HepG2 (cell line): ENCODE measurements around the gene RDM1. TPM values are rescaled to one million over a fixed set of nuclear protein-coding genes. Genes with fewer than 3 reads are reported as not detected.

Experiments
- ATAC-seq: fragments of 200-7000 bp; cut with Tn5 transposase; 3 replicates; pipeline ENCODE4 v1.9.1; 2020; ENCODE audit warnings: mild to moderate bottlenecking, moderate library complexity
- BruUV-seq: library from RNA; stranded (reverse); fragments of 400-500 nt; replicated peaks from 2 replicates; lab custom pipeline; 2021; lab: Mats Ljungman, UMichigan
- CTCF ChIA-PET: fragments of 300-600 bp; formaldehyde crosslinking; extraction: SDS; loops from one replicate; lab custom pipeline; 2021; ENCODE audit warnings: low total read pairs, inconsistent platforms, low intra/inter-chr PET ratio; lab: Yijun Ruan, JAX
- POLR2A ChIA-PET: fragments of 350-600 bp; sonication (Branson Sonifier 250); formaldehyde crosslinking; loops from one replicate; lab custom pipeline; 2020; ENCODE audit warnings: antibody characterized with exemption, inconsistent platforms; lab: Yijun Ruan, JAX
- DNase-seq: peaks from one replicate; pipeline ENCODE4 v3.0.0-alpha.2; 2015; ENCODE audit warnings: low spot score
- FAIRE-seq: peaks from 3 replicates; lab custom pipeline; 2011; peaks lifted over from hg19 to GRCh38; lab: Jason Lieb, UNC
- H2AFZ ChIP-seq: one replicate; pipeline ENCODE4 v1.6.1; 2011; ENCODE audit warnings: low read length, inconsistent platforms
- H3K27ac ChIP-seq: fragments of 300-600 bp; 3 replicates; pipeline ENCODE4 v1.8.0; 2011; ENCODE audit warnings: mixed run types, mild to moderate bottlenecking, mixed read lengths, low read length, inconsistent platforms; ENCODE audit not compliant: insufficient read depth; ENCODE audit errors: extremely low read length
- H3K27me3 ChIP-seq, 2 experiments: fragments of 200-600 bp in 1 of 2; 2 replicates in 1 of 2; 3 replicates in 1 of 2; pipeline versions ENCODE4 v1.6.0 to v1.8.0; 2011; ENCODE audit warnings: low read length in 2 of 2, mild to moderate bottlenecking in 2 of 2, moderate library complexity in 2 of 2, inconsistent platforms in 1 of 2; ENCODE audit not compliant: insufficient read depth in 2 of 2, control insufficient read depth in 1 of 2
- H3K36me3 ChIP-seq, 2 experiments: fragments of 200-600 bp in 1 of 2; replicated peaks in 1 of 2; 2 replicates in 1 of 2; 3 replicates in 1 of 2; pipeline versions ENCODE4 v1.5.1 to v1.8.0; 2011; ENCODE audit warnings: low read length in 2 of 2, inconsistent platforms in 1 of 2; ENCODE audit not compliant: insufficient read depth in 2 of 2, control insufficient read depth in 1 of 2
- H3K4me1 ChIP-seq: 2 replicates; pipeline ENCODE4 v1.5.1; 2012; ENCODE audit warnings: low read length, inconsistent platforms; ENCODE audit not compliant: insufficient read depth
- H3K4me2 ChIP-seq: 2 replicates; pipeline ENCODE4 v1.6.0; 2011; ENCODE audit warnings: low read depth, low read length, inconsistent platforms
- H3K4me3 ChIP-seq, 3 experiments: fragments of 200-600 bp in 1 of 3; sonication (generic), shearing (Covaris generic) in 1 of 3; replicated peaks in 1 of 3; 2 replicates each; pipeline ENCODE4 v1.5.1; 2011 to 2016; ENCODE audit warnings: low read length in 3 of 3, inconsistent platforms in 2 of 3, low read depth in 2 of 3, mild to moderate bottlenecking in 2 of 3, control low read depth in 1 of 3, mixed read lengths in 1 of 3; ENCODE audit not compliant: insufficient read depth in 1 of 3
- H3K79me2 ChIP-seq: one replicate; pipeline ENCODE4 v1.6.1; 2011; ENCODE audit warnings: low read length, inconsistent platforms; ENCODE audit not compliant: insufficient read depth
- H3K9ac ChIP-seq: 2 replicates; pipeline ENCODE4 v1.6.0; 2011; ENCODE audit warnings: mild to moderate bottlenecking, low read depth, low read length, inconsistent platforms; ENCODE audit not compliant: insufficient read depth
- H3K9me3 ChIP-seq: 2 replicates; pipeline ENCODE4 v1.5.1; 2012; ENCODE audit warnings: mild to moderate bottlenecking, low read length
- H4K20me1 ChIP-seq: 2 replicates; pipeline ENCODE4 v1.6.0; 2011; ENCODE audit warnings: inconsistent platforms, mild to moderate bottlenecking, low read length, moderate library complexity; ENCODE audit not compliant: insufficient read depth
- BCL6 ChIP-seq: IDR thresholded peaks from 2 replicates; pipeline ENCODE4 v1.6.1; 2016; ENCODE audit warnings: missing genetic modification reagents, missing compliant biosample characterization
- CHCHD3 ChIP-seq: sonication (generic); formaldehyde crosslinking; IDR thresholded peaks from 2 replicates; pipeline ENCODE4 v1.8.0; 2022; ENCODE audit warnings: mild to moderate bottlenecking, missing genetic modification reagents, moderate library complexity
- NFE2L1 ChIP-seq: sonication (generic); formaldehyde crosslinking; IDR thresholded peaks from 2 replicates; pipeline ENCODE4 v1.4.0; 2020; ENCODE audit warnings: missing genetic modification reagents, mild to moderate bottlenecking, borderline replicate concordance
- NR1H2 ChIP-seq: sonication (generic); formaldehyde crosslinking; IDR thresholded peaks from 2 replicates; pipeline ENCODE4 v1.8.1; 2022; ENCODE audit warnings: low read depth, missing genetic modification reagents, borderline replicate concordance
- SMAD1 ChIP-seq: sonication (generic); formaldehyde crosslinking; IDR thresholded peaks from 2 replicates; pipeline ENCODE4 v1.4.0; 2020; ENCODE audit warnings: missing genetic modification reagents, low read depth, mild to moderate bottlenecking, borderline replicate concordance
- SMARCC2 ChIP-seq: fragments of 450-650 bp; IDR thresholded peaks from 2 replicates; pipeline ENCODE4 v1.6.1; 2017; ENCODE audit warnings: antibody characterized with exemption, mild to moderate bottlenecking
- ZNF33B ChIP-seq: sonication (generic); formaldehyde crosslinking; IDR thresholded peaks from 2 replicates; pipeline ENCODE4 v1.5.1; 2020; ENCODE audit warnings: mild to moderate bottlenecking, missing genetic modification reagents
- ZNF879 ChIP-seq: sonication (generic); formaldehyde crosslinking; IDR thresholded peaks from 2 replicates; pipeline ENCODE4 v1.8.1; 2023; ENCODE audit warnings: missing genetic modification reagents
- ZSCAN12 ChIP-seq: sonication (generic); formaldehyde crosslinking; IDR thresholded peaks from 2 replicates; pipeline ENCODE4 v1.9.0; 2021; ENCODE audit warnings: mild to moderate bottlenecking, missing genetic modification reagents
- WGBS: methylation state at CpG from one replicate; pipeline ENCODE4 v1.1.6; 2017; ENCODE audit warnings: low lambda C conversion rate; 5-methylcytosine and 5-hydroxymethylcytosine counted together
- in situ Hi-C: cut with HindIII; loops from 2 replicates; pipeline ENCODE4 v1.10.0; 2017; ENCODE audit warnings: low pct_unique_long_range_greater_than_20kb; ENCODE audit not compliant: extremely low pct_ligation_motif_present
- intact Hi-C: fragments of 100-400 bp; cut with micrococcal nuclease; formaldehyde crosslinking; loops from one replicate; pipeline ENCODE4 v1.10.0; 2022; ENCODE audit not compliant: unreplicated experiment
- polyA plus RNA-seq, 8 experiments: library from polyadenylated mRNA; depleted of rRNA in 3 of 8; stranded (reverse) in 7 of 8; unstranded in 1 of 8; fragments of >200 nt; fragmentation: Illumina TruSeq in 4 of 8; extraction: Trizol in 4 of 8; gene quantifications; 2 replicates each; pipeline versions ENCODE4 v1.2.1 to v1.2.3, GENCODE V29; 2011 to 2016; ENCODE audit warnings: low read depth in 4 of 8, missing spikeins in 1 of 8, mixed read lengths in 1 of 8; ENCODE audit not compliant: insufficient read depth in 1 of 8
- total RNA-seq, 5 experiments: library from RNA; depleted of rRNA; stranded (reverse); fragments of >200 nt; fragmentation: Illumina TruSeq; extraction: Trizol; gene quantifications; 2 replicates each; pipeline ENCODE4 v1.2.3, GENCODE V29; 2016; ENCODE audit warnings: low read depth in 1 of 5
- TF ChIP-seq, protein P1 (sequence below): sonication (generic); formaldehyde crosslinking; IDR thresholded peaks from 2 replicates; pipeline ENCODE4 v1.4.0; 2020; ENCODE audit warnings: missing genetic modification reagents
- TF ChIP-seq, protein P2 (sequence below): sonication (generic); formaldehyde crosslinking; IDR thresholded peaks from 2 replicates; pipeline ENCODE4 v1.4.0; 2020; ENCODE audit warnings: mild to moderate bottlenecking, low read depth, missing genetic modification reagents
- TF ChIP-seq, protein P3 (sequence below): sonication (generic); formaldehyde crosslinking; IDR thresholded peaks from 2 replicates; pipeline ENCODE4 v1.8.1; 2023; ENCODE audit warnings: mild to moderate bottlenecking, missing genetic modification reagents, borderline replicate concordance
- TF ChIP-seq, protein P4 (sequence below): sonication (generic); formaldehyde crosslinking; IDR thresholded peaks from 2 replicates; pipeline ENCODE4 v1.5.0; 2020; ENCODE audit warnings: mild to moderate bottlenecking, missing genetic modification reagents

Gene RDM1
- total and polyA plus RNA-seq, 2 of the 13 experiments (the other 11 are each of a cell fraction or from before 2014, with no cell fraction given): 0.28 to 0.40 TPM

DNA sequence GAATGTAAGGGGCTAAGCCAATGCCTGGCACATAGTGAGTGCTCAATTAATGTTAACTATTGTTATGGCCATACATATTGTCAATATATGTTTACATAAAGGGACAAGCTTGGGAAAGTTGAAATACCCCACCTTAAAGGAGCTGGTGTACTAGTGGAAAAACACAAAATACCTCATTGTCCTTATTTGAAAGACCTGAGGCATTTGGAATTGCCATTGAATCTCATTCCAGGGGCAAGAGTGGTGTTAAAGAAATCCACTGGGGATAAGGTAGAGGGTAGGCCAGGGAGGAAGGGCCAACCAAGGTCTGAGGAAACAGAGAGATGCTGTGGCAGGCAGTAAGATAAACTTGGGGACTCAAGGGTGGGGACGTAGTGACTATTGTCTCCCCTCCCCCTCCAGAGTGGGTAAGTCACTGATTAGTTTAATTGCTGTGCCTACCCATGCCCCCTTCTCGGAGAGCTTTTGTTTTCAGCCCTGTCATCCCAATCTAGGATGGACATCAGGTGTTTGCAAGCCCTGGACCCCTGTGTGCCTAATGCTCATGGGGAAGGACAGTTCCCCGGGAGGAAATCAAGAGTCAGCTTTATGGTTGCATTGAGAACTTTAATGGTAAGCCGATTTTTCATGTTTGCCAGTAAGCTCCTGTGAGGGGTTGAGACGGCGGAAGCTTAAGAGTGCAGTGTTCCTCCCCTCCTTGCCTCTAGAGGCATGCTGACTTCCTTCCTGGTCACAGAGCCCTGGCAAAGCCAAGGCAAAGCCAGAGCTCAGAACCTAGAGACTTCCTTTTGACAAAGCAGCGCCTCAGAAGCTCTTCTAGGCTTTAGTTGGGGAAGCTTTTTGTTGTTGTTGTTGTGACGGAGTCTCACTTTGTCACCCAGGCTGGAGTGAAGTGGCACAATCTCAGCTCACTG, 59.4 kb downstream of the RDM1 start:
- DNase-seq (no peak), FAIRE-seq (no peak), ATAC-seq (peak; percentile 38; the same call in 1 of the 3 replicates)
- TF ChIP-seq SMARCC2: no peak
- TF ChIP-seq, protein P1, sequence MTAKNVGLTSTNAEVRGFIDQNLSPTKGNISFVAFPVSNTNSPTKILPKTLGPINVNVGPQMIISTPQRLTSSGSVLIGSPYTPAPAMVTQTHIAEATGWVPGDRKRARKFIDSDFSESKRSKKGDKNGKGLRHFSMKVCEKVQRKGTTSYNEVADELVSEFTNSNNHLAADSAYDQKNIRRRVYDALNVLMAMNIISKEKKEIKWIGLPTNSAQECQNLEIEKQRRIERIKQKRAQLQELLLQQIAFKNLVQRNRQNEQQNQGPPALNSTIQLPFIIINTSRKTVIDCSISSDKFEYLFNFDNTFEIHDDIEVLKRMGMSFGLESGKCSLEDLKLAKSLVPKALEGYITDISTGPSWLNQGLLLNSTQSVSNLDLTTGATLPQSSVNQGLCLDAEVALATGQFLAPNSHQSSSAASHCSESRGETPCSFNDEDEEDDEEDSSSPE (CRISPR knock-in tag): no peak
- TF ChIP-seq, protein P2, sequence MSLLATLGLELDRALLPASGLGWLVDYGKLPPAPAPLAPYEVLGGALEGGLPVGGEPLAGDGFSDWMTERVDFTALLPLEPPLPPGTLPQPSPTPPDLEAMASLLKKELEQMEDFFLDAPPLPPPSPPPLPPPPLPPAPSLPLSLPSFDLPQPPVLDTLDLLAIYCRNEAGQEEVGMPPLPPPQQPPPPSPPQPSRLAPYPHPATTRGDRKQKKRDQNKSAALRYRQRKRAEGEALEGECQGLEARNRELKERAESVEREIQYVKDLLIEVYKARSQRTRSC (CRISPR knock-in tag): no peak
- no peak for TF ChIP-seq ZNF879
- TF ChIP-seq, protein P3, sequence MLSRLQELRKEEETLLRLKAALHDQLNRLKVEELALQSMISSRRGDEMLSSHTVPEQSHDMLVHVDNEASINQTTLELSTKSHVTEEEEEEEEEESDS (CRISPR knock-in tag): no peak
- TF ChIP-seq ZSCAN12: no peak
- TF ChIP-seq ZNF33B (CRISPR knock-in tag): no peak
- no peak for TF ChIP-seq SMAD1 (CRISPR knock-in tag)
- no peak for TF ChIP-seq BCL6 (CRISPR knock-in tag)
- TF ChIP-seq, protein P4, sequence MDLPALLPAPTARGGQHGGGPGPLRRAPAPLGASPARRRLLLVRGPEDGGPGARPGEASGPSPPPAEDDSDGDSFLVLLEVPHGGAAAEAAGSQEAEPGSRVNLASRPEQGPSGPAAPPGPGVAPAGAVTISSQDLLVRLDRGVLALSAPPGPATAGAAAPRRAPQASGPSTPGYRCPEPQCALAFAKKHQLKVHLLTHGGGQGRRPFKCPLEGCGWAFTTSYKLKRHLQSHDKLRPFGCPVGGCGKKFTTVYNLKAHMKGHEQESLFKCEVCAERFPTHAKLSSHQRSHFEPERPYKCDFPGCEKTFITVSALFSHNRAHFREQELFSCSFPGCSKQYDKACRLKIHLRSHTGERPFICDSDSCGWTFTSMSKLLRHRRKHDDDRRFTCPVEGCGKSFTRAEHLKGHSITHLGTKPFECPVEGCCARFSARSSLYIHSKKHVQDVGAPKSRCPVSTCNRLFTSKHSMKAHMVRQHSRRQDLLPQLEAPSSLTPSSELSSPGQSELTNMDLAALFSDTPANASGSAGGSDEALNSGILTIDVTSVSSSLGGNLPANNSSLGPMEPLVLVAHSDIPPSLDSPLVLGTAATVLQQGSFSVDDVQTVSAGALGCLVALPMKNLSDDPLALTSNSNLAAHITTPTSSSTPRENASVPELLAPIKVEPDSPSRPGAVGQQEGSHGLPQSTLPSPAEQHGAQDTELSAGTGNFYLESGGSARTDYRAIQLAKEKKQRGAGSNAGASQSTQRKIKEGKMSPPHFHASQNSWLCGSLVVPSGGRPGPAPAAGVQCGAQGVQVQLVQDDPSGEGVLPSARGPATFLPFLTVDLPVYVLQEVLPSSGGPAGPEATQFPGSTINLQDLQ: no peak
- TF ChIP-seq CHCHD3 (CRISPR knock-in tag): no peak
- TF ChIP-seq NR1H2 (CRISPR knock-in tag): no peak
- TF ChIP-seq NFE2L1 (CRISPR knock-in tag): no peak
- H3K36me3 ChIP-seq: no peaks in the 10 kb centered on the region
- no peak overlapping the region for H3K9ac ChIP-seq
- intact Hi-C loops: no loop called here
- ChIA-PET CTCF (no interaction called here), POLR2A (no interaction called here)
- H3K4me3 ChIP-seq: no peak overlapping the region
- WGBS: 54% methylated on average over 7 of the region's 8 CpGs
- no peaks in the 10 kb centered on the region for H4K20me1 ChIP-seq
- H2AFZ ChIP-seq: no peak overlapping the region
- no peaks in the 10 kb centered on the region for H3K27me3 ChIP-seq
- no peak overlapping the region for H3K27ac ChIP-seq
- no peaks in the 10 kb centered on the region for H3K79me2 ChIP-seq
- no peak overlapping the region for H3K4me2 ChIP-seq
- no TSS peak for BruUV-seq
- H3K4me1 ChIP-seq: peaks cover 31% of the 10 kb centered on the region
- in situ Hi-C loops: no loop called here
- H3K9me3 ChIP-seq: no peaks in the 10 kb centered on the region
